CD4-positive, alpha-beta T cell treated with Interleukin-1 beta for 1 hour (primary cell): ENCODE data around the gene HAPLN2.
"Not testable (repeated sequence)": the region's sequence is repeated elsewhere in the genome, so short reads cannot be mapped to it uniquely, and the experiment has no call there.

Source experiments
- DNase-seq, 2 donors: peaks; one replicate each; pipeline ENCODE4 v3.0.0-alpha.2; 2020 to 2022

The HAPLN2 gene

DNA sequence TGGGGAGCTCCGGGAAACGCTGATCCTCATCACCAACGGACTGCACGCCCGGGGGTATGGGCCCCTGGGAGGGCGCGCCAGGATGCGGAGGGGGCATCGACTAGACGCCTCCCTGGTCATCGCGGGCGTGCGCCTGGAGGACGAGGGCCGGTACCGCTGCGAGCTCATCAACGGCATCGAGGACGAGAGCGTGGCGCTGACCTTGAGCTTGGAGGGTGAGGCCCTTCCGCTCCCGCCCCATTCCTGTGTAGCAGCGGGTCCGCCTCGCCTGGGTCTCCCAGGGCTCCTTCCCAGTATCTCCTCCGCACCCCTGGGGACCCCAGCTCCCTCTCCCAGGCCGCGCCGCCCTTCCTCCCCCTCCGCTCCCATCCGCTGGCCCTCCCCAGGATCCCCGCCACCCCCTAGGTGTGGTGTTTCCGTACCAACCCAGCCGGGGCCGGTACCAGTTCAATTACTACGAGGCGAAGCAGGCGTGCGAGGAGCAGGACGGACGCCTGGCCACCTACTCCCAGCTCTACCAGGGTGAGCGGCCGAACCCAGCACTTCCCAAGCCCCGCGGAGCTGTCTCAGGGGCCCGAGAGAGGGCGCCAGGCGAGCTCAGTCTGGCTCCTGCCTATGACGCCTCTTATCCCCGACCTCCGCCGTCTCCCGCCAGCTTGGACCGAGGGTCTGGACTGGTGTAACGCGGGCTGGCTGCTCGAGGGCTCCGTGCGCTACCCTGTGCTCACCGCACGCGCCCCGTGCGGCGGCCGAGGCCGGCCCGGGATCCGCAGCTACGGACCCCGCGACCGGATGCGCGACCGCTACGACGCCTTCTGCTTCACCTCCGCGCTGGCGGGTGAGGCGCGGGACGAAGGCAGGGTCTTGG, 5.0 kb downstream of the HAPLN2 start:
- peak; percentile 31 to 37 for DNase-seq

DNA sequence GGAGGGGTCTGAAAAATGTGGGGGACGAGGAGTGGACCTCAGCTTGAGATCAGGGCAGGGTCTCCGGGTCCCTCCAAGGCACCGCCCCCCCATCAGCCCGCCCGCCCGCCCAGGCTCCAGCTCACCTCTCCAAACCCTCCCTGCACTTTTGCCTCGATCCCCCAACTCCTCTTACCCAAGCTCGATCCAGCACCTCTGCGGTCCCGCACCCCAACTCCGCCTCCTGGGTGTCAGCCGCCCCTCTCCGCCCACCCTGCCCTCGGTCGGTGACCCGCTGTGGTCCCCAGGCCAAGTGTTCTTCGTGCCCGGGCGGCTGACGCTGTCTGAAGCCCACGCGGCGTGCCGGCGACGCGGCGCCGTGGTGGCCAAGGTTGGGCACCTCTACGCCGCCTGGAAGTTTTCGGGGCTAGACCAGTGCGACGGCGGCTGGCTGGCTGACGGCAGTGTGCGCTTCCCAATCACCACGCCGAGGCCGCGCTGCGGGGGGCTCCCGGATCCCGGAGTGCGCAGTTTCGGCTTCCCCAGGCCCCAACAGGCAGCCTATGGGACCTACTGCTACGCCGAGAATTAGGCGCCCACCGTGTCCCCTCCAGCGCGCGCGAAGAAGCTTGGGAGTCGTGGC, 5.7 kb downstream of the HAPLN2 start:
- no peak for DNase-seq

DNA sequence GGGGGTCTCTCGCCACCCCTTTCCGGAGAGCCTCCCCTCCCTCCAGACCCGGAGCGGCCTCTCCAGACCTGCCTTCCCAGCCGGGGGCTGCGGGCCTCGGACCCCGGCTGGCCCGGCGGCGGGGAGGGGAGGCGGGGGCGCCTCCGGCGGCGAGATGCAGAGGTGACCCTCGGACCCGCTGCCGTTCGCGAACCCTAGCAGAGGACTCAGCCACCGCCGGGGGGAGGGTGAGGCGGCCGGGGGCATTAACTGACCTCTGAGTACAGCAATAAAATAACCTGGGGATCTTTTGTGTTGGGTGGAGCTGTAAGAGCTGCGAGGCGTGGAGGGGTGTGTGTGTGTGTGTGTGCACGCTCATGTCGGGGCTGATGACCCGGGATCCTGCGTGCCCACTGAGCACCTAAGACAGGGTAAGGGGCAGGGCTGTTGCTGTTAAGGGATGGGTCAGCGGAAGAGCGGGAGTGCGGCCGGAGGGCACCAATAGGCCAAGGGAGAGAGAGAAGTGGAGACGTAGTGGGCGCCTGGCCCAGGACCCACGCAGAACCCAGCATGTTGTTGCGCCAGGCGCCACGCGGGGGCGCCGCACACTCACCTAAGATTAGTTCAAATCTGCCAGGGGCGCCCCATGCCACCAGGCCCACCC, 6.3 kb downstream of the HAPLN2 start:
- peak; percentile 56 to 62 for DNase-seq

DNA sequence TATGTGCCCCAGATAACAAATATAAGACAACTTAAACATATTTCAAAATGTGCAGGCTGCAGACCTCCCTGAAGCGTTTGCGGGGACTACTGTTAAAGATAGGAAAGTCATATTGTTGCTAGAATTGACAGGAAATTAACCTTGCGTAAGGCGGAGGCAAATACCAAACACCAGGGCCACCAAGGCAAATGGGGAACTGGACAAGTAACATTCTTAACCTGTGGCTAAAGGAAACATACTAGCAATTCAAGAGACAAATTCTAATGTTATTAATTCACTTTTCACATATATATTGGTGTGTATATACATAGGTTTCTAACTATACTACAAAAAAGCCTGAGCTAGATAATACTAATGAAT, 6.8 kb downstream of the HAPLN2 start:
- DNase-seq = no peak

DNA sequence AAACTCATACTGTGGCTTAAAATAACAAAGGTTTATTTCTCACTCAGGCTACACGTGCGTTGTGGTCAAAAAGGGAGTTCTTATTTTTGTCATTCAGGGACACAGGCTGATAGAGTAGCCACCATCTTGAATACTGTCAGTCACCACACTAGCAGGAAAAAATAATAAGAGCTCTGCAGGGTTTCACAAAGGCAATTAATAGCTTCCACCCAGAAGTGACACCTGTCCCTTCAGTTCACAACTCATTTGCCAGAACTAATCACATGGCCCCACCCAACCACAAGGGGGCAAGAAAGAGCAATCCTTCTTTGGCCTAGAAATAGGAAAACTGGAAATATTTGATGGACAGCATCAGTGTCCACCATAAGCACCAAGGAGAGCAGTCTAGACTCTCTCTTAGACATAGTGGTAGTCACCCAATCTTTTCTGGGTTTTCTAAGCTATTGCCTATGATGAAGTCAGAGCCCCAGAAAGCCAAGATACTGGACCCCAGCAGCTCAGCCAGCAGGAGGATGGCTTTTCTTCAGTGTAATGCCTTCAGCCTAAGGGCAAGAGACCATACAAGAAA, 8.2 kb downstream of the HAPLN2 start:
- peak; percentile 15 to 53 for DNase-seq

DNA sequence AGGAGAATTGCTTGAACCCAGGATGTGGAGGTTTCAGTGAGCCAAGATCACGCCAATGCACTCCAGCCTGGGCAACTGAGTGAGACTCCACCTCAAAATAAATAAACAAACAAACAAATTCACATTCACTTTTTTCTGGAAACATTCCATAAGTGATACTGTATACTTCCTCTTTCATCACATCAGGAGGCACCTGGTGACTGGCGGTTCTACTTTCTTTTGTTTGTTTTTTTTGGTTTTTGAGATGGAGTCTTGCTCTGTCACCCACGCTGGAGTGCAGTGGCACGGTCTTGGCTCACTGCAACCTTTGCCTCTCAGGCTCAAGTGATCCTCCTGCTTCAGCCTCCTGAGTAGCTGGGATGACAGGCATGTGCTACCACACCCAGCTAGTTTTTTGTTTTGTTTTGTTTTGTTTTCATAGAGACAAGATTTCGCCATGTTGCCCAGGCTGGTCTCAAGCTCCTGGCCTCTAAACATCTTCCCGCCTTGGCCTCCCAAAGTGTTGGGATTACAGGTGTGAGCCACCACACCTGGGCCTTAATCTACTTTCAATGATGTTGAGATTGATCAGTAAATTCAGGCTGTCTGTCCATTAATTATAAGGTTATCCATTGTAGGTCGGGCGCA, 10.7 kb downstream of the HAPLN2 start:
- DNase-seq = no peak

DNA sequence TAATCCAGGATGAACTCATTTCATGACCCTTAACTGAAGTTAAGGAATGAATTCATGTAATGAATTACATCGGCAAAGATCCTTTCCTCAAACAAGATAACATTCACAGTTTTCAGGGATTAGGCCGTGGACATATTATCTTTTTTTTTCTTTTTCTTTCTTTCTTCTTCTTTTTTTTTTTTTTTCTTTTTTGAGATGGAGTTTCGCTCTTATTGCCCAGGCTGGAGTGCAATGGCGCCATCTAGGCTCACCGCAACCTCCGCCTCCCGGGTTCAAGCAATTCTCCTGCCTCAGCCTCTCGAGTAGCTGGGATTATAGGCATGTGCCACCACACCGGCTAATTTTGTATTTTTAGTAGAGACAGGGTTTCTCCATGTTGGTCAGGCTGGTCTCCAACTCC, 11.9 kb downstream of the HAPLN2 start:
- DNase-seq = not testable (repeated sequence)

DNA sequence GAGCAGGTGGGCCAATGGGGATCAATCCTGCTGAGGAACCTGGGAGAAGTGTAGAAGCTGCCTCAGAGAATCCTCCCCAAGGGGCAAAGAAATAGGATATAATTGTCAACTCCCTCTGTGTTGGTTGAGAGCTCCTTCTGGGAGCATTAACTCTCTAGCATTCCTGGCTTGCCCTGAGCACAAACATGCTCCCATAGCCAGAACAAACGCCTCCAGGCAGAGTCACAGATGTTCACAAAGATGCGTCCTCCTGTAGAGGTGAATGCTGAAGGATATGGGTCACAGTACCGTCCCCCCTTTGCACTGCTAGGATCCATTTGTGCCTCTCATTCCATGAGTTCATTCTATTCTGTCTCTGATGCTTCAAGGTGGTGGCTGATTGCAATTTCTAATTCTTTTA, 13.1 kb downstream of the HAPLN2 start:
- DNase-seq = no peak

DNA sequence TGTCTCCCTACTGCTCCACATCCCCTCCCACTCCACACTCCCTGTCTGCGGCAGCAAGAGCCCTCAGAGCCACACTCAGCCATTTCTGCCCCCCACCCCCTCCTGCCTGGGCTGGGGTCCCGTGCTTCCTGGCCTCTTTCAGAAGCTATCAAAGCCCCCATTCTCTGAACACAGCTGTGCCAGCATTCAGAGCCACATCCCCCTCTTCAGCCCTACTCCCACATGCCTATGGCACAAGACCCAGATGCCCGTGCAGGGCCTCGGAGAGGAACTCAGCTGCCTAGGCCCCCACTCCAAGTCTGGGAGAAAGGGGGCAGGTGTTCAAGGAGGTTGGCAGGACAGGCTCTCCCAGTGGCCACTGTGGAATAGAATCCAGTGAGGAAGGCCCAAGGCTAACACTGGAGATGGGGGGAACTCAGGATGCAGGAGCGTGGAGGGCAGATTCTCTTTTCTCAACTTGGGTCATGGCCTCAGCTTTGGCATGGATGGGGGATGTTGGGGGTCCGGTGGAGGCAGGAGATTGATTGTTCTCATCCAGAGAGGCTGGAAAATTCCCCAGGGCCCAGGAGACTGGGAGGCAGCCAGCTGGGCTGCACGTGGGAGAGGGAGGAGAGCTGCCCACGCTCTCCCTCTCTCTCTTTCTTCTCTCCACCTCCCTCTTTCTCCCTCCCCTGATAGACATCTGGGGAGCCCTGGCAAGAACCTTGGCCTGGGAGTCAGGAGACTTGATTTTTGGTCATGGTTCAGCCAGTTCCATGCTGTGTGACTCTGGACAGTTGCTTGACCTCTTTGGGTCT, 19.2 kb downstream of the HAPLN2 start:
- DNase-seq = no peak

DNA sequence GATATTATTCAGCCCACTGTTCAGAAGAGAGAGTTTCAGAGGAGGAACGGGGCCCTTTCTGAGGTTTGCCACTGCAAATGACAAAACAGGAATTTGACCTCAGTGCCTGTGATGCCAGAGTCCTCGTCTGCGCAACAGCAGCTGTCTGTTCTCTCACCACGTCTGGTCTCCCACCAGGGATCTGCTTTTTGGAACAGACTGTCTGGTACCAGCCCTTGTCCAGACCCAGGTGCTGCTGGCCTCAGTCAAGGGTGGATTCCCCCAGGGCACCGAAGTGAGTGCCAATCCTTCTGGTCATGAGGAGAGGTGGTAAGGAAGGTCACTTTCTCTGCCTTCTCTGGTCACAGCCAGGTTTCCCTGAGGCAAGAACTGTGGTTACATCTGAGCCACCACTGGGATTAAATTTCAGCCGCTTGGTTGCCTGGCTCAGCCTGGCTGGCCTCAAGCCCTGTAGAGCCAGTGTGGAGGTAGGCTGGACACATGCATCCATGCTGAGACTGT, 20.4 kb downstream of the HAPLN2 start:
- DNase-seq = no peak

DNA sequence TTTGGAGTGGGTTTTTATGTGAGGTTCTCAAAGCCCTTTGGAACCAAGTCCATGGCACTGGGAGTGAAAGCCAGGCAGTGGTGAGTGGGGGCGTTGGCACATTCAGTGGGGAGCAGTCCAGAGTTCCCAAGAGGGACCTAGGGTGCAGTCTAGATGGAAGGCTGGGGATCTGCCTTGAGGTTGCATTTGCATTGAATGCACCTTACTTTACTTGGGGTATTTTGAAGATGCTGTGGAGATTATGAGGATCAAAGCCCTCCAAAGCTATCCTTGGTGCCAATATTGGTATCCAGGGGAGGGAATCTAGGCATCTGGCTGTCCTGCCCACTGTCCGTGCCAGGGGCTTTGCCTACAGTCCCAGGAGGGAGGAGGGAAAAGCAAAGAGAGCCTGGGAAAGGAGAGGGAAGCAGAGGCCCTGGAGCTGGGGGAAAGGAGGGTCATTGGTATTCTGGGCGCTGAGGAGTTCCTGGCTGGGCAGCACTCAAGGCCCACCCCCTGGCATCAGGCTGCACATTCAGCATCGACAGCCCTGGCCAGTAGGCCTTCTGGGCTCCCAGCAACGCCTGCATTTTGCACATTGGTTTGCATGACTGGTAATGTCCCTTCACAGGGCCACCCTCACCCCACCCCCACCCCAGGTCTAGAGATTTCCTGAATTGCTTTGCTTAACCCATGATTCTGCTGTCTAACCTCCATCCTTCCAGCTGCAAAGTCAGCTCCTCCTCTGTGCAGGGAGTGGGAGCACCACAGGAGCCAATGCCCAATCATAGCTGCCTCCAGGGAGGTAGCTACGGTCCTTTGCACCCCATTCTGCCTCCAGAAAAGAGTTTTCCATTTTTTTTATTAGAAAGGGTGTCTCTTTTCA, 21.9 kb downstream of the HAPLN2 start:
- DNase-seq = no peak

DNA sequence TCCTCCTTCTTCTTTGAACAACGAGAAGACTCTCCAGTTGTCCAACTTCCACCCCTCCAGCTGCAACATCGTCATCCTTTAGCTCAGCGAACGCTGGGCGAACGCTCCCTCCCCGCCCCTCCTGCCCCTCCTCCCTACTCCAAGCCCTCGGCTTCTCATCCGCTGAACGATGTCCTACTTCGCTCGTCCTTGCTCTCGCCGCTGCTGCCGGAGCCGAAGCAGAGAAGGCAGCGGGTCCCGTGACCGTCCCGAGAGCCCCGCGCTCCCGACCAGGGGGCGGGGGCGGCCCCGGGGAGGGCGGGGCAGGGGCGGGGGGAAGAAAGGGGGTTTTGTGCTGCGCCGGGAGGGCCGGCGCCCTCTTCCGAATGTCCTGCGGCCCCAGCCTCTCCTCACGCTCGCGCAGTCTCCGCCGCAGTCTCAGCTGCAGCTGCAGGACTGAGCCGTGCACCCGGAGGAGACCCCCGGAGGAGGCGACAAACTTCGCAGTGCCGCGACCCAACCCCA, 22.6 kb downstream of the HAPLN2 start, which contains the start of gene BCAN:
BCAN (plus strand) TSS at position 357 of the 504 bp plus-strand sequence. CDS start 3,938 bp downstream, outside the sequence.
- DNase-seq = no peak

DNA sequence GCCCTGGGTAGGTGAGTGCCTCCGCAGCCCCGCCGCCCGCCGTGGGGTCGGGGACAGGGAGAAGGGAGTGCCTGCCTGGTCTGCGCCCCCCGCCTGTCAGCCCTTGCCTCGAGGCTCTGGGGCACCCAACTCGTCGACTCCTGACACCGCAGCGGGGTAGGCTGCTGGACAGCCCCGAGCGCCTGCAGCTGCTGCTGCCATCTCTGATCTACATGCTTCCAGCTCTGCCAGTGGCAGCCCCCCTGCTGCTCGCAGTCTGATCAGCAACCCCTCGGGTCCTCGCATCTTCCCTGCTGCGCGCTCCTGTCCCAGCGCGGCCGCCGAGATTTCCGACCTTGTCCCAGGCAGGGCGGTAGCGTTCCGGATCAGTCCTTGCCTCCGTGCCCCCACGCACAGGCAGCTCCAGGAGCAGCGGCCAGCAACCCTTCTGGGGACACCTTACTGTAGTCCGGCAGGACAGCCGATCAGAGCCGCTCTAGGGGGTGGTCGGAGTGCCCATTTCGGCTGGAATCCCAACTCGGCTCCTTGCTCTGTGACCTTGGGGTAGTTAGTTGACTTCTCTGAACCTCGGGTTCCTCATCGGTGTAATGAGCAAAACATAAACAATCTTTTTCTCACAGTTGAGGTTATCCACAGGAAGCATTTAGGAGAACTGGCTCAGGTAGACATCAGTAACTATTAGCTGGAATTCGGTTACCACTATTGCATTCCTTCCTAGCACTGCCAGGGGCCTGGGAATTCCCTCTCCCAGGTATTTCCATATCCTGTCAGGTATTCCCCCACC, 23.2 kb downstream of the HAPLN2 start:
- no peak for DNase-seq

DNA sequence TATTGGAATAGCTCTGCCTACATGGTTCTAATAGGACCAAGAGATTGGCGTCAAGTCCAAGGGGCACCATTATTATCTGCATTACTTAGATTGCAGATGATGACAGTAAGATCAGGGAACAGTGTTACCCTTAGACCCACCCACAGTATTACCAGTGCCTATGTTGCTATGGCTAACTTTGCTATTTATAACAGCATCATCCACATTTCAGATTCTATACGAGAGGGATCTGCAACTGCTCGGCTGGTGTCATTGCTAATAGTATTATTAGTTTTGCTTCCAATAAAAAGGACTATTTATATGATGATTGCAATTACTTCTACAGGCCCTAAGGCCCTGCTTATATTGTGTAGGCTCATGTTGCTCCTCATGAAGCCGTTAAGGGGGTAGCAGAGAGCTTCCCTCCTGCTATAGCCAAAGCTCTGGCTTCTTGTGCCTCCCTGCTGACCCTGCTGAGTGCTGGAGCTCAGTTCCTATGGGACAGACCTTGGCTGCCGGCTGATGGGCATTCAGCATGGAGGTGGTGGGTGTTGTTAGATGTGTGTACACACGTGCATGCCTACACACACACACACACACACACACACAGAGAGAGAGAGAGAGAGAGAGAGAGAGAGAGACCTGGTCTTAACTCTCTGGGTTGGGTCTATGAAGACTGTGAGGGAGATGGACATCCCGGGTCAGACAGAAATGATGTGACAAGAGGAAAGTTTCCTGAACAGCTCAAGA, 24.0 kb downstream of the HAPLN2 start:
- DNase-seq = no peak

DNA sequence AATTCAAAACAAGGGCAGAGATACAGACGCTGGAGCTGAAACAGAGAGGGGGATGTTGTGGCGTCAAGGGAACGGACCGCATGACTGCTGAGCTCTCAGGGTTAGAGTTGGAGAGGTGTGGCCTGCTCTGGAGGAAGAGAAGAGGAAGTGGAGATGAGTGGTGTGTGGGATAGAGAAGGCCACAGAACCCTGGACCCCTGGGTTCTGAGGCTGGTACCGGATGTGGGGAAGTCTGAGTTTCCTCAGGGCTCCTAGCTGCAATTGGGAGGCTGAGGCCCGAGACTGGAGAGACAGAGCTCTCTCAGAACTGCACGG, 24.5 kb downstream of the HAPLN2 start:
- no peak for DNase-seq

DNA sequence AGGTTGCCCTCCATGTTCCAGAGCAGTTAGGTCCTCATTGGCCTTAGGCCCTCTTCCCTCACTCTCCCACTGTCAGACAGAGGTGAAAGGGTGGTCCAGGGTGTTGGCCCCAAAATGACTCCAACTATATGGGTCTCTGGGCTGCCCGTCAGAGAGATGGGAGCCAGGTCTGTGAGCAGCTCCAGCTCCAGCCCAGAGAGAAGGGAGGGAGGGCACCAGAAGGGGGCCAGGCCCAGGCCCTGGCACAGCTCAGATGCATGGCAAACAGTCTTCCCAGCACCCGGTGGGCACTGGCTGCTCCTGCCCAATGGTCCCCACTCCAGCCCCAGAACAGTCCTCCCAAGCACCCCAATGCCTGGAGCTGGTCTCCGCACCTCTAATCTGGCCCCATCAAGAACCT, 24.9 kb downstream of the HAPLN2 start:
- no peak for DNase-seq

DNA sequence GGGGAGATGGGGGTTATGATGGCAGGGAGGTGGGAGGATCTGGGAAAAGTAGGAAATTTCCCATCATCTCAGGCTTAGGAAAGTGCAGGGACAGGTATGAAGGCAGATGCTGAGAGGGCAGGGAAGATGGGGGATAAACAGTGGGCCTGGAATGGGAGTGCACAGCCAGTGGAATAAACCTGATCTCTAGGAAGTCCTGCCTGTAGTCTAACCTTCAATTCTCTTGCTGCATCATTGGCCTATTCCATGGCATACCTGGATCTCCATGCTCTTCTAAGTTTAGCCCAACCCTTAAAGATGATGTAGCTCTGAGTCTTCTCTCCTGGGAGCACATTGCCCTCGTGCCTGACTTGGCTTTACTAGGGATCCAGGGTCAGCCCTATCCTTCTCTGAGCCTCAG, 25.4 kb downstream of the HAPLN2 start:
- DNase-seq = no peak

DNA sequence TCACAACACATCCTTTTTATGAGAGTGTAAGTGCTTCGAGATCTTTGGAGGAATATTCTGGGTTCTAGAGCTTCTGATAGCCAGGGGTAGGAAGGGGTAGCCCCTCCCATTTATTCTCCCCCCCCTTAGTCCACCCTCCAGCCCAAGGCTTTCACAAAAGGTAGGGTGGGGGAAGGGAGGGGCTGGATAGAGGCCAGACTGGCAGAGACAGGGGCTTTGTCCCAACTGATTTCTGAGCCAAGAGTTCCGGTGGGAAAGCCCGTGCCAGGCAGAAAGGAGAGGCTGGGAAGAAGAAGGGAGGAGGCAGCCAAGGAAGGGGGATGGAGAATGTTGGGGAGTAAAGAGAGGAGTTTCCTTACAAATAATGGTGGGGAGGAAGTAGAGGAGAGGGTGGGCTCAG, 25.8 kb downstream of the HAPLN2 start:
- DNase-seq = no peak

DNA sequence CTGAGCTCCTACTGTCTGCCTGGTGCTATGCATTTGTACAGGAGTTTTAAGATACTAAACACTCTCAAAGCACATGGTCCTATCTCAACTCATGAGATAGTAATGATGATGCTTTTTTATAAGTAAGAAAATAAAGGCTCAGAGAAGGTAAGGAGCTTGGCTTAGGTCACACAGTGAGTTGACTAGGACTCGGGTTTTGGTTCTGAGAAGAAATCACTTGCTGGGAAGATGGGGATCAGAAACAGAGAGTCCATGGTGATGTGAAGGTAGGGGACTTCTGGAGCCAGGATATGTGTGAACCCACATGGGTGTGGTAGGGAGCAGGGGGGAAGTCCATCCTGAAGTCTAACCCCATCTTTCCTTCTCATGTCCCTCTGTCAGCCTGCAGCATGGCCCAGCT, 26.5 kb downstream of the HAPLN2 start:
- DNase-seq = no peak
